GM19324 (cell line): ENCODE results near the gene OPALIN.
A peak's percentile ranks its signal among the peaks of the same experiment; 100 is the strongest.

Source experiments
- ATAC-seq: cut with Tn5 transposase; IDR thresholded peaks from one replicate; pipeline ENCODE4 v1.9.1; 2021; ENCODE audit warnings: mild to moderate bottlenecking, moderate library complexity; ENCODE audit not compliant: unreplicated experiment, low FRiP score

OPALIN gene

DNA sequence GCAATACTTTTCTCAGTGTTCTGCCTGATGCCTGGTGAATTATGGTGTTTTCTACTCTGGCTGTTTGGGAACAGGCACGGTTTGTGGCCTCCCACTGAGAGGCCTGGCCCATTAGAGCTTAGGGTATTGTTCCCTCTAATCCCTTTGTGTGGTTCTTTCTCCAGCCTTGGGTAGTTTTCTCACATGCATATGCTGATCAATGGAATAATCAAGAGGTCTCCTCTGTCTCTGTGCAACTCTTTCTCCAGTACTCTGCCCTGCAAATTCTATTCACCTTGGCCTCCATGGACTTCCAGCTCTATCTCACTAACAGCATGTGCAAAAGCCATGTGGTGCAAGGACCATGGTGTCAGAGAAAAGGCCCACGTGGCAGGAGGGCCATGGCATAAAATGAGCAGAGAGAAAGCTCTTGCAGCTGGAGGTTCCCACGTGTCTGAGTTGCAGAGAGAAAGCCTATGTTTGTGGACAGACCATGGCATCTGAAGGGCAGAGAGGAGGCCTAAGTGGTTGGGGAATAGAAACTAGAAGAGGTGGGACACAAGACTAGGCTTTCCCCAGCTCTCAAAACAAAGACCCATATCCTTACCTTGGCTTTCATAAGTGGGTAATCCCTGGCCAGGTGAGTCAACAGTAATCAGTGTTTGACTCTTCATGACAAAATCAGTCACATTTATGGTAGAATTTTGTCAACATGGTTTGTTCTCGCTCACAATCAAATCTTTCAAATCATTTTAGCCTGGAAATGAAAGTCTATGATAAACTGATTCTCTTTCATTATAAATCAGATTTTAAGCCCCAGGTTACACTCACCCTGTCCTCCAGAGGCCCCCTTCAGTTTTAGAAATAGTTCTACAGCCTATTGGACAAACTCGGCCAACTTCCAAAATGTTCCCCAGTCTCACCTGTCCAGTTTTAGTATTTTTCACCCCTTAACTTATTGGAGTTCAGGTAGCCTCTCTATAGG lies 17.3 kb downstream of the OPALIN start:
- ATAC-seq = no peak

DNA sequence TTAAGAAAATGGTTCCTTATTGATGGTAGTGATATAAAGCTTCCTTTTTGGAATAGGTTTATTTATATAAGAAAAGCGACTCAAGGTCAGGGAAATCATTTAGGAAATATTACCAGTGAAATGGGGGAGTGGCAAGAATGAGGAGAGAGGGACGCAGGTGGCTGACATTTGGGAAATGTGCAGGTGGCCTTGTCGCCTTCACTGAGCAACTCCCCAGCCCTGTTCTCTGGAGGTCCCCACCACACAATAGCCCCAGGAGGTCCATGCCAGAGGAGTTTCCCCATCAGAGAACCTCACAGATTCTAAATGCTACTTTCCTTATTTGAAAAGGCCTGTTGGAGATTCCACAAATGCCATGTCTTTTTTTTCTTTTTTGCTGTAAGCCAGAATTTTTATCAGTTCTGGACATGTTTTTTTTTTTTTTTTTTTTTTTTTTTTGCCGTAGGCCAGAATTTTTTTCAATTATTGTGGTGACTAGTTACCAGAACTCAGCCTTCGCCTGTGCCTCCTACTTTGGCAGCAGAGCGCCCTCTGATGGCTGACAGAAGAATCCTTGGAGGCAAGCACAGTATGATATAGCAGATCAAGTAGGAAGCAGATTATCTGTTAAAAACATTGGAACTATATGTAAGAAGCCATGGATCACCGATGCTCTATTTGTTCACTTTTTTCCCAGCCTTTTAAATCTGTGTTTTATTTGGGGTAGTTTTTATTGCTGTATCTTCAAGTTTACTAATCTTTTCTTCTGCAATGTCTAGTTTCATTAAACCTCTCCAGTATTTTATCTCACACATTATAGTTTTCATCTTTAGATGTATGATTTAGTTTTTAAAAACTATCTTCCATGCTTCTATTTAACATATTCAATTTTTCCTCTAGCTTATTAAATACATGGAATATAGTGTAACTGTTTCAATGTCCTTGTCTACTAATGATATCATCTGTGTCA lies 18.6 kb downstream of the OPALIN start:
- ATAC-seq = no peak

DNA sequence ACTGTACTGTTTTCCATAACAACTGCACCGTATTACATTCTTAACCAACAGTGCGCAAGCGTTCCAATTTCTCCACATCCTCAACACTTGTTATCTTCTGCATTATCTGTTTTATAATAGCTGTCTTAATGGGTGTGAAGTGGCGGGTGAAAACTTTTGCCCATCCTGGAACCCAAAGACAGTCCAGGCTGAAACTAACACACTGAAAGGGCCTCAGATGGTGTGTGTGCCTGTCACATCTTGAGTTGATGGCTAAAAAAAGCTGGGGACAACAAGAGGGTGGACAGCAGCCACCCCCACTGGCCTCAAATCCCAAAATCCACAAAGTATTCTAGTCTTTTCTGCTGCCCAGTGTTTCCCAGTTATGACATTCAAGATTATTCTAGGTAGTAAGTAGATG lies 19.4 kb downstream of the OPALIN start:
- ATAC-seq = no peak

DNA sequence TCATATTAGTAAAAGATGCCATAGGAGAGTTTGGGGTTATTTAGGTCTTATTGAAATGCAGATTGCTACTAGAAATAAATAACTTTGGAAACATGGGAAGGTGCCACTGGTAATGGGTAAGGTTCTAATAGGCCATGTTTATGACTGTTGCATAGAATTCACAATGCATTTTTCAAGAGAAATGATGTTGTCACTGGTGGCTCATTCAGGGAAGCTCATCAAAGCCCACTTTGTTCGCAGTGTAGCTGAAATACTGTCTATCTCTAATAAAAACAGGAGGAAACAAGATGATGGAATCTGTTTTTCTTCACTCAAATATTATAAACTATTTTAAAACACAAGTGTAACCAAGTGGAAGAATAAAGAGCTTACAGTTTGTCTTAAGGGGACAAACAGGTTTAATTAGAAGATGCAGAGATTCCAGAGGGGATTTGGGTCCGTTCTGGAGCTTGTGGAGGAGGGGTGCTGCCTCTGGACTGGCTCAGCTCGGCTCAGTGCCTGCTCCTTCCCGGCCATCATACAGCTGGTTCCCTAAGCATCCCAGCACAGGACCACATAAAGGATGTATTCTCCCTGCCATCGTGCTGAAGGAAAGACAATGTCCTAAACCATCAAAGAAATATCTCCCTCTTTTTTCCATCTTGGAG lies 20.4 kb downstream of the OPALIN start:
- no peak for ATAC-seq

DNA sequence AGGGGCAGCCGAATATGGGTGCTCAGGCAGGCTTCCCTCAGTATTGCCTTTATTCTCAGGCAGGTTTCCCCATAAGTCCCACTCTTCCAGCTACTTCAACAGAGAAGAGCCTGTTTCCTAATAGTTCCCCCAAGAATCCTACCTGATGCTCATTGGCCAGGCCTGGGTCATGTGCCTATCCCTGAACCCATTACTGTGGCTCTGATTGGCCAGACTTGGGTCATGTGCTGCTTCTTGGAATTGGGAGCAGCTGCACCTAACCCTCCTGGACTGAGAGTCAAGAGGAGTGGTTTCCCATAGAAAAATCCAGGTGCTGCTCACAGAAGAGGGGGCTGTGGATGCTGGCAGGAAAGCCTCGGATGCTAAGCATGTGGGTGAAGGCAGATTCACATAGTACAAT lies 21.7 kb downstream of the OPALIN start:
- ATAC-seq = no peak

DNA sequence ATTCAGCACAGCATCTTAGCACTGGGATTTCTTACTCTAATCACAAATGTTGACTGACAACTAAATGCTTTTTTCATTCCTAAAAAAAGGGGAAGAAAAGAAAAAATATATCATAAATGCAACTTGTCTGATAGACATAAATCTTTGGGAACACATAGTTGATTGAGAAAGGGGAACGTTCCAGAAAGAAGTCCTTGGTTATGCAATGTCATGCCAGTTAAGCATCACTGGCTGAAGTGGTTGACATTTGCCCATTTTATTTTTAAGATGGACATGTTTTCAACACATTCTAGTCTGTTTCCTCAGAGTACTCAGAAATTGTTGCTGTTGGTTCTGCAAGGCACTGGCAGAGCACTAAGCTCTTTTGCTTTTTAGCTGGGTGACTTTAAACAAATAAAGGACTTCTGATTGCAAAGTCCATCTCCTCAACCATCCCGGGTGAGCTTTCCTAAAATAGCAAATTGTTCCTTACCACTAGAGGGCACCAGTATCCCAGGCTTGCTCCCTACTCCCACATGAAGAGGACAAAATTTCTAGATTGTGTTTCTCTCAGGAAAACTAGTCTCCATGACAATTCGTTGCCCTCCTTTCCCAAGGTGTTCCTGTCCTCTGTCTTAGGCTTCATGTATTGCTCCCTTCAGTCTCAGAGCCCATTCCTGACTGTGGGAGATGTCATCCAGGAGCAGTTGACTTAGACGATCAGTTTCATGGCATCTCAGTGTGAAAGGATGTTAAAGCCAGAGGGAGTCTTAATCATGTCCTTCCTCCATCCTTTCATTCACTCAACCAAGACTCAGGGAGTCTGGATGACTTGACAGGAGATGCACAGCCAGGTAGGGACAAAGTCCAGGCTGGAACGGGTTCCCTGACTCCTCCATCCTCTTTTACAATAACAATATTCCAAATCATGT lies 23.9 kb downstream of the OPALIN start:
- no peak for ATAC-seq

DNA sequence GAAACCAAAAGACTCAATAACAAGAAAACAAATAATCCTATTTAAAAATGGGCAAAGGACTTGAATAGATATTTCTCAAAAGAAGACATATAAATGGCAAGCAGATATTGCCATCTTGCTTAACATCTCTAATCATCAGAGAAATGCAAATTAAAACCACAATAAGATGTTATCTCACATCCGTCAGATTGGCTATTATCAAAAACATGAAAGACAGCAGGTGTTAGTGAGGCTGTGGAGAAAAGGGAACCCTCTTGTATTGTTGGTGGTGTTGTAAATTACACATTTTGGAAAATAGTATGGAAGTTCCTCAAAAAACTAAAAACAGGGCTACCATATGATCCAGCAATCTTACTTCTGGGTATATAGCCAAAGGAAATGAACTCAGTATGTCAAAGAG lies 25.7 kb downstream of the OPALIN start:
- no peak for ATAC-seq

DNA sequence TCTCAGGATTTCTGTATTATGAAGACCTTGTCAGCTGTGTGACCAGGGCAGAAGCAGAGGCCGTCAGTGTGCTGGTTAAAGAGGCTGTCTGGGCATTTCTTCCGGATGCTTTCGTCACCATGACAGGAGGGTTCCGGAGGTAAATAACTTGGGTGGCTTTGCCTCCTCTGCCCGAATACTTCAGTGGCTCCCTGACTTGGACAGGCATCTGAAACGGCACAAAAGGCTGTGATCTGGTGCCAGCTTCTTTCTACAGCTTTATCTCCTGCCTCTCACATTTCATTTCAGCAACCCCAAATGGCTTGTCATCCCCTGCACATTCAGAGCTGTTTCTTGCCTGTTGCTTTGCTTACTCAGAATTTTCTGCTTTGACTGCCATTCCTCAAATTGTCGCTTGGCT lies 31.3 kb downstream of the OPALIN start:
- no peak for ATAC-seq

DNA sequence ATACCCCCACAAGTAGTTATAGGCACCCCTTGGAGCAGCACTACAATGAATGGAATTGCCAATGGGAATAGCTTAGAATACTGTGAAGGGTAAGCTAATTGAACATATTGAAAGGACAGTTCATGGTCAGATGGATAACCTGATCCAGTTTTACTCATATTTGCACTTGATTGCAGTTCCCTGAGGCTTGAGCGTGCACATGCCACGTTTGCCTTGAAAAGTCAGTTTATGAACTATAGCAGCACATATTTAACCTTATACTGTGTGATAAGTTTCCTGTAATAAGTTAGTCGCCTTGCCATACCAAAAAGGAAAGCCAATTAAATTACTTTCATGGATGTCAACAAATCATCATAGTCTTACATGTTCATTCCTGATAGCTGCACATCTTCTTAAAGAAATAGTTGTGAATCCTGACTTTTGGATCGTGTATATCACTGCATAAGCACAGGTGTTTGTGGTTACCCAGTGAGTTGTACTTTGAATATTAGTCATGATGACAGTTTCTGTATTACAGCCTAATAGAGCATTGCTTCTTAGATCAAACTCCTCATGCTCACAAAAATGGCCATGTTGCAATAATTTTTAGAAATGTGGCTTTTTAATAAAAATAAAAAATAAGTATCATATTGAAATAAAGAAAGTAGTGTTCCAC lies 33.0 kb downstream of the OPALIN start:
- peak; percentile 60 for ATAC-seq

DNA sequence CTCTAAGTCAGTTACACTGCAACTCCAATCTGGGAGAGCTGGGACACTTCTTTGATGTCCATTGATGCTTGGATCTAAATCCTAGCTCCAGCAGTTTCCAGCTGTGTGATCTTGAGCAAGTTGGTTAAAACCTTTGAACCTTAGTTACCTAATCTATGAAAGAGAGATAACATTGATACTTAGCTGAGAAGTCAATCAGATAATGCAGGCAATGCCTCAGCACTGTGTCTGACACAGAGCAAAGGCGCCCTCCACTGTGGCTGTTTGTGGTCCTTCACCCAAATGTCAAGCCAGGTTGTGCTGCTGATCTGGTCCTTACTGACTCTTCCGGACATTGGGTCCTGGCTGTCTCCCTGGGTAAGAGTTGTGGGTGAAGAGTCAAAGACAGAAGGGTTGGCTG lies 34.4 kb downstream of the OPALIN start:
- ATAC-seq = no peak

DNA sequence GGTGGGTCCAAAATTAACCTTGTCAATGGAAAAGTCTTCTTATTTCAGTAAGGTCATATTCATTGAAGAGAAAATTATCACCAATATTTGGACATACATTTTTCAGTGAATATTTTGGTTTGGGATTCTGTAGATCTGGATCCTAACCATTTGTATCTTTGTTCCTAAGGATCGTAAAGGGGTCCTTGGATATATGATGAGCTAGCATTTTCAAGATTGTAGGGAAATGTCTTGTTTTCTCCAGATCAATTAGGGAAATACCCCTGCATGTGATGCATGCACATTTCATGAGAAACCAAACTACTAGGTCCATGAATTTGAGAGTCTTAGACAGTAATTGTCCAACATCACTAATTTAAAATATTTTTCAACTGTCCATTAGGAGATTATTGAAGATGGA lies 36.5 kb downstream of the OPALIN start:
- ATAC-seq = no peak

DNA sequence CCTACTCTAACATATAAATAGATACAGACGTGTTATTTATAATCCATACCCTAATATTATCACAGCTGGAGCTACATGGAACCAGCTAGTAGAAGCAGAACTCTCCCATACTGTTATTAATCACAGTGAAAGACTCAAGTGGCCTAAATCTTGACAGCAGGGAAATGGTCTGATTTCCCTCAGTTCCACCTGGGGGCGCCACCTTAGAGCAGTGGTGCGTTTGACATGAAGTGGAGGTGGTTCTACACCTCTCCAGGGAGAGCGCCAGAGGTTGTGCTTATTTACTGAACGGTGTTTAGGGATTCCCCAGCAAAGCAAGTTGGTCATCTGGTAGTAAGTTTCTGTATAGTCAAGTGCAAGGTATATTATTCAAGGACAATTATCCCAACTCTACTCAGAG lies 37.0 kb downstream of the OPALIN start:
- no peak for ATAC-seq

DNA sequence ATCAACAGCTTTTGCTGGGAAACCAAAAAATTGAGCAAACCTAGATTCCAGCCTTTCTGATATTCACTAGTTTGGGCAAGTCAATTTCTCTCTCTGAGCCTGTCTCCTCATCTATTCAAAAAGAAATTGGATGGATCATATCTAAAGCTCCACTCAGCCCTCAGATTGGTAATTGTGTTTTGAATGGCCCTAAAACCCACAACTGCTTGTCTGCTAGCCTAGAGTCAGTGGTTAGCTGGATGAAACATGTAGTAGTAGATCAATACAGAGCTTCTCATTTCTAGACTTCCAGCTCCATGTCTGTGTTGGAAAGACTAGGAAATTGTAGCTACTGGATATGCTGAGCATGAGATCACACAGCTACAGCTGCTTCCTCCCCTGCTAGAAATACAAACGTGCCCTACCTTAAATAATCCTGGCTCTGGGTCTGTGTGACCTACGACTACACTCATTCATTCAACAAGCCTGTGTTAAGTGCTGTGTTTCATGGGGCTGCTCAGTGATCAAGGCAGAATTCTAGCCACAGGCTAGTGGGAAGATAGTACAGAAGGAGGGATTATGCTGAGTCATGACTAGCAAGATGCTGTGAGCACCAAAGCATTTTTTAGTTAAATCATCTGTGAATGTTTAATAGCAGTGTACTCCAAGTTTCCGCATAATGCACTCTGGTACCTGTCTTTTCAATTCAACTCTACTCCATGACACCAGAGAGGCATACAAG lies 38.9 kb downstream of the OPALIN start:
- no peak for ATAC-seq

DNA sequence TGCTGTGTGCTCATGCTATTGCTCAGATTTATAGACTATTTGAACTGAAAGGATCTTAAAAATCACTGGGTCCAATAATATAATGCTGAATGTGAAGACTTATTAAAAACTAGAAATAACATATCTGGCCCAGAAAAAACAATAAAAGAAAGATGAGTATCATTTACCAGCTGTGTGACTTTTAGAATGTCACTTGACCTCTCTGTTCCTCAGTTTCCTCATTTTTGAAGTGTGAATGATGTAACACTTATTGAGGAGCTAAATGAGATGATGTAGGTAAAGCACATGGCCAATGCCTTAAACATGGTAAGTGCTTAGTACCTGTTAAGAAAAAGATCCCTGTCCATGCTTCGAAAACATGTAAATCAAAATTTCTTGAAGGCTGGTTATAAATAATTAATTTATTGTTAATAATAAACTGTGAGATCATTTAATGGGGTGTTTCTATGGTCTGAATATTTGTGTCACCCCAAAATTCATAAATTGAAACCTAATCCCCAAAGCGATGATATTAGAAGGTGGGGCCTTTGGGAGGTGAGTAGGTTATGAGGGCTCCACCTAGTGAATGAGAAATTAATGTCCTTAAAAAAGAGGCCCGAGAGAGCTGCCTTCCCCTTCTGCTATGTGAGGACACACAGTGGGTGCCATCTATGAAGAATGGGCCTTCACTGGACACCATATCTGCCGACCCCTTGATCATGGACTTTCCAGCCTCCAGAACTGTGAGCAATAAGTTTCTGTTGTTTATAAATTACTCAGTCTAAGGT lies 41.6 kb downstream of the OPALIN start:
- ATAC-seq = no peak

DNA sequence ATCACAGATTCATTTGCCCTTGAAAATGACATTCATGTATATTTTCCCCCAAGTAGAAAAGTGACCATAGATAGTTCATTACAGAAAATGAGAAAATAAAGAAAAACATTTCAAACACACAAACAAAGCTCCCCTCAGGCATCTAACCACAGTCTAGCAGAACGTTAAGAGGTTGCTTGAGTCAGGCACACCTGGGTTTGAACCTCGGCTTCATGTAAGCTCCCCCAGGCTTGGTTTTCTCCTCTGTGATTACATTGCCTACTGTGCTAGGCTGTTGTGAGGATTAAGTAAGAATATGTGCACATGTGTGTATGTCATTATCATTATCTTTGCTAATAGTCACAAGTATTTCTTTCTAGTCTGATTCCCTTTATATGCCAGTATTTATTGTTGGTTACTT lies 45.5 kb downstream of the OPALIN start:
- no peak for ATAC-seq

DNA sequence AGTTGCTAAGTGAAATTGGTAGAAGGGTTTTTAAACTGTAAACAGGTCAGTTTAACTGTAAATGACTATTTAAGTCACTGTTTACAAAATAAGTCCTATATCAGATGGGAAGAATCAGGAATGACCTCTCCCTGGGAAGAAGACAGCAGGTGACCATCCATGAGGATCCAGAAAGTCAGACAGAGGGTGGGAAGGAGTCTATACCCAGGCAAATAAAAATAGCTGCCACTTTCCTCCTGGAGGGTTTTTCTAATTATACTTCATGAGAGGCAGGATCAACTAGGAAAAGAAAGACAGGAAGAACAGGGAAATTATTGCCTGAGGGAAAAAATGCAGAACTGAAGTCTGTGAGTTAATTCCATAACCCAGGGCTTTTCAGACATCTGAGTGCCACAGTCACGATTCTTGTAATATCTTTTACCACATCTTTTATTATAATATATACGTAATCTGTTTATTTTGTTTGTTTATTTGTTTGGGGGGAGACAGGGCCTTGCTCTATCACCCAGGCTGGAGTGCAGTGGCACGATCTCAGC lies 47.6 kb downstream of the OPALIN start:
- ATAC-seq = no peak

DNA sequence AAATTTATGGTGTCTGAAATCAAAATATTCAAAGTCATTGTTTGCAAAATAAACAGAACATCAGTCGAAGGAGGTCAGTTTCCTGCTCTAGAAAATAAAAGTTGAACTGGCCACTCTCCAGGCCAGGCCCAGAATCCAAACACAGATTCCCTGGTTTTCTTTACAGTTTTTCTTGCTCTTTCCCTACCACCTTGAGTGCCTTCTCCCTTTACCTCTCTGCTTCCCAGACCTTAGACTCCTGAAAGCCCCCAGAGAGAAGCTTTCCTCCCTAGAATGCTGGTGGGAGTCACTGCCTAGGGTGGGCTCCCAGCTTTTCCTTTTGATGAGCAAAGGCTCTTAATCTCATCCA lies 48.5 kb downstream of the OPALIN start:
- no peak for ATAC-seq
